ACHN (cell line): ENCODE measurements around the gene SLC22A13.

Experiments
- DNase-seq: peaks from one replicate; pipeline ENCODE4 v3.0.0-alpha.2; 2015
- in situ Hi-C: cut with HindIII; loops from 2 replicates; pipeline ENCODE4 v1.10.0; 2017; ENCODE audit warnings: low sequenced_read_pairs, low pct_ligation_motif_present, low pct_unique_long_range_greater_than_20kb

SLC22A13 gene

GRCh38 chr3:38255627-38256026 lies 10.0 kb upstream of the SLC22A13 start:
- DNase-seq, result no peak
- in situ Hi-C loops, result no loop called here

DNA sequence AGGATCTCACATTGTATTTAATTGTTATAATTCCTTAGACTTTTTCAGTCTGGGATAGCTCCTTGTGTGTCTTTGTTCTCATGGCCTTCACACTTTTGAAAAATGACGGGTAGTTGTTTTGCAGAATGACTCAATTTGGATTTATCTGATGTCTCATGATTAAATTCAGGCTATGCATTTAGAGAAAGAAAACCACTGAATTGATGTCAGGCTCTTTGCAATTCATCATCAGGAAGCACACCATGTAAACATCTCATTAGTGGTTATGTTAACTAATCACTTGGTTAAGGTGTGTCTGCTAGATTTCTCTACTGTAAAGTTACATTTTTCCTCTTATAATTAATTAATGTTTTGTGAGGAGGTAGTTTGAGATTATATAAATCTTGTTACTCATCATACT lies 8.0 kb upstream of the SLC22A13 start:
- DNase-seq, result no peak
- in situ Hi-C loops, result no loop called here

- in situ Hi-C loops, result no loop called here
- DNase-seq, result no peak
Measured at GRCh38 chr3:38260474-38260873, 5.1 kb upstream of the SLC22A13 start.

GRCh38 chr3:38264353-38264771 lies 1.2 kb upstream of the SLC22A13 start:
- DNase-seq, result no peak
- in situ Hi-C loops, result no loop called here

DNA sequence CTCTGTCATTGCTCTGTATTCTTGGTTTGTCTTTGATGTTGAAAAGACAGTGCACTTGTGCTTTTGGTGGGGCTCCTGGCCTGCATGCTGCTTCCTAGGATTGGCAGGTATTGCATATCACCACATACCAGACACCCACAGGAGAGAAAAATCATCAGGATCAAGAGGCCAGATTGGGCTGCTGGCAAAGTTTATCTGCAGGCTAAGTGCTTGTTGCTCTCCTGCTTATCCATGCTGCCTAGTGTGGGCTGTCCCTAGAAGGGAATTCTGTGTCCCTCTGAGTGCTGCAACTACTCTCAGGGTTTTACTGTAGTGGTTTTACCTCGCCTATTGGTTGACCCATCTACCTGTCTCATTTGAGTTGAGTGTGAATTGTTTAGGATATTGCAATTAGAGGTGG lies 833 bp upstream of the SLC22A13 start:
- DNase-seq, result no peak
- in situ Hi-C loops, result no loop called here

DNA sequence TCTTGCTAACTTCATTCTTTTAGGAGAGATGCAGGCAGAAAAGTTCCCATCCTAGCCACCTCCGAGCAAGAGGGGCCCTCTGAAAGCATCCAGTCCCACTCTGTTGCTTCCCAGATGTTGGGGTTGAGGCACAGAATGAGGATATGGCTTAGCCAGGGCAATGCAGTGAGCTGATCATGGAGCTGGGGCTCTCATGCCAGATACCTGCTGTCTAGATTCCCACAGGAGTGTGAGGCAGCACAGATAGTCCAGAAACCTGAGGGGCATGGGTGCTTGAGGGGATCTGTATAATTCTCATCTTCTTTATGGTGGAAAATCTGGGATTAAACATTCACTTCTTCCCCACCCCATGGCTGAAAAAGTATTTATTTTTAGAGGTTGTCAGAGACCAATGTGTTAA lies 1.2 kb downstream of the SLC22A13 start:
- in situ Hi-C loops, result no loop called here
- DNase-seq, result no peak

DNA sequence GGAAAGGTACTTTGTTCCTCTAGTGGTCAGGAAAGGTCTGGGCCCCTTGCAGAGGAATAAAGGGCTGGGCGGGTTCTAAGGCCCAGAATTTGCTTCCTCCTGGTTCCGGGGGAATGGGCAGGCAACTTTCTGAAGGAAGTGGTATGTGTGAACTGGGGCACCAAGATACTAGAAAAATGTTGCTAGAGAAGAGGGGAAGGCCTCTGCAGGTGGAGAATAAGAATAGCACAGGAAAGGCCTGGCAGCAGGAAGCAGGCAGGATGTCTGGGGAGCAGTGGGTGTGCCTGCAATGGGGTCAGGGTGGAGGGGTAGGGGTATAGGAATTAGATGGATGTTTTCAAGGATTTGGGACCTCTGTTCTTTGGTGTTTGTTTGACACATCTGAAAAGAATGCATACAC lies 2.0 kb downstream of the SLC22A13 start:
- DNase-seq, result no peak
- in situ Hi-C loops, result no loop called here

GRCh38 chr3:38268087-38268486 lies 2.5 kb downstream of the SLC22A13 start:
- no peak for DNase-seq
- in situ Hi-C loops, result no loop called here

- in situ Hi-C loops, result no loop called here
- DNase-seq, result no peak
Measured at GRCh38 chr3:38268522-38268921, 2.9 kb downstream of the SLC22A13 start.

- in situ Hi-C loops, result no loop called here
- no peak for DNase-seq
Measured at GRCh38 chr3:38270606-38271005, 5.0 kb downstream of the SLC22A13 start.

DNA sequence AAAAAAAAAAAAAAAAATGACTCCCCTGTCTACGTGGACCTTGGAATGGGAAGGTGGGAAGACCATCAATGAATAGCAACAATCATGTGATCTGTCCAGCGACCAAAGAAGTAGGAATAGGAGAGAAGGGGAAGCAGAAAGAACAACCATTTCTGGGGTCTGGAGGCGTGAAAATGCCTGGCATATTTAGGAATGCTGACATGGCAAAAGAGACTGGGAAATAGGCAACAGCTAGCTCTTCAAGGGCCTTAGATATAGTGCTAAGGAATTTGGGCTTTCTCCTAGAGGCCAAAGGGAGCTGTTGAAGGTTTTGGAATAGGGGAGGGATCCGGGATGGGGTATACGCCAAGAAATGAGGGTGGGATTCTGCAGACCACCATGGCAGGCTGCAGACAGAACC lies 5.9 kb downstream of the SLC22A13 start:
- DNase-seq, result no peak

GRCh38 chr3:38274864-38275649 lies 9.4 kb downstream of the SLC22A13 start:
- no peak for DNase-seq
- in situ Hi-C loops, result no loop called here

More for the DNA sequence above, 5.9 kb downstream of the SLC22A13 start:
- in situ Hi-C loops, result no loop called here

DNA sequence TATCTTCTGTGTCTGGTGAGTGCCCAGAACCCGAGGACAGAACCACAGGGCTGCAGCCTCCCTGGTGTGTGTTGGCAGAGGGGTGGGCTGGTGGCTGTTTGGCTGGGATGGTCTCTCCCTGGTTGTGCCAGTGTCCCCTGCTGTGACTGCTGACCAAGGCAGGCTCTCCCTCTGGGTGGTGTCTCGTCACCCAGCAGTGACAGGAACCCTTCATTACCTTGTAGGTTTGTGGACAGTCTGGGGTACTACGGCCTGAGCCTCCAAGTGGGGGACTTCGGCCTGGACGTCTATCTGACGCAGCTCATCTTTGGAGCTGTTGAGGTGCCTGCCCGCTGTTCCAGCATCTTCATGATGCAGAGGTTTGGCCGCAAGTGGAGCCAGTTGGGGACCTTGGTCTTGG lies 10.0 kb downstream of the SLC22A13 start:
- in situ Hi-C loops, result no loop called here

GRCh38 chr3:38276081-38276916 lies 10.7 kb downstream of the SLC22A13 start:
- in situ Hi-C loops, result no loop called here
- no peak for DNase-seq

More for the DNA sequence above, 10.0 kb downstream of the SLC22A13 start:
- DNase-seq, result no peak

DNA sequence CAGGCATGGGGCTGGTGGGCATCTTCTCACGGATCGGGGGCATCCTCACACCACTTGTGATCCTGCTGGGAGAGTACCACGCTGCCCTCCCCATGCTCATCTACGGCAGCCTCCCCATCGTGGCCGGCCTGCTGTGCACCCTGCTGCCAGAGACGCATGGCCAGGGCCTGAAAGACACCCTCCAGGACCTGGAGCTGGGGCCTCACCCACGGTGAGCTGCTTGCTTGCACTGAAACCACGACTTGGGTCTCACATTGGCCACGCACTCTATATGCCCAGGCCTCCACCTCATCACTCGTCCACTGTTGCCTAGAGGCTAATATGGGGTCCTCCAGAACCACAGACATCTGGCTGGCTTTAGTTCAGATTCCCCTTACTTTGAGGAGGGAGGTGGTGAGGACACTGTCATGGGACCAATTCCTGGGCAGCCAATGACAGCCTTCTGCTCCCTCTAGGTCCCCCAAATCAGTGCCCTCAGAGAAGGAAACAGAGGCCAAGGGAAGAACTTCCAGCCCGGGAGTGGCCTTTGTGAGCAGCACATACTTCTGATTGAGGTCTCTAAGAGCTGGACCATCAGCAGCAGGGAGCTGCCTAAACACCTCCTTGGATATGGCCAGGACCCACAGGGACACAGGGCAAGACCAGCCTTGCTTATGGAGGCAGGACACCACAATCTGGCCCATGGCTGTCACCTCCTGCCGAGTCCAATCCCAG lies 11.5 kb downstream of the SLC22A13 start:
- DNase-seq, result no peak
- in situ Hi-C loops, result no loop called here

GRCh38 chr3:38278841-38279240 lies 13.2 kb downstream of the SLC22A13 start:
- in situ Hi-C loops, result no loop called here
- no peak for DNase-seq

- in situ Hi-C loops, result no loop called here
- DNase-seq, result no peak
Measured at GRCh38 chr3:38281895-38282686, 16.5 kb downstream of the SLC22A13 start, which contains the start of gene SLC22A14. TSS of gene SLC22A14 (plus strand) at chr3:38282294. CDS start at chr3:38306027, 23,733 bp downstream.
